ENCODE measurements around the gene C19orf12. TPM values are rescaled to one million over a fixed set of nuclear protein-coding genes. Genes with fewer than 3 reads are reported as not detected.
"Not testable (repeated sequence)": the region's sequence is repeated elsewhere in the genome, so short reads cannot be mapped to it uniquely, and the experiment has no call there.

The C19orf12 gene
- total RNA-seq, 1 experiment from 2014 or later: 11.8 TPM

- Histone ChIP-seq H3K4me2 (ENCODE audit: low read depth, low read length, poor library complexity, severe bottlenecking) (peak overlapping the region; percentile 98), H3K4me1 (ENCODE audit: low read length) (peaks cover 28% of the 10 kb centered on the region), H2AFZ (ENCODE audit: low read length) (no peak overlapping the region), H3K27ac (ENCODE audit: low read length) (no peak overlapping the region), H3K9me2 (replicated peaks; ENCODE audit: insufficient read depth, low read length) (no peaks in the 10 kb centered on the region), H3K36me3 (ENCODE audit: insufficient read depth, low read length) (no peaks in the 10 kb centered on the region), H3K27me3 (ENCODE audit: low read length) (no peaks in the 10 kb centered on the region), H3K4me3 (ENCODE audit: low read length) (peak overlapping the region; percentile 30; the same call in 1 of the 2 replicates), H3K79me2 (ENCODE audit: low read length) (peaks cover 39% of the 10 kb centered on the region), H4K20me1 (ENCODE audit: insufficient read depth, low read depth, low read length) (no peaks in the 10 kb centered on the region), H3K9ac (ENCODE audit: low read length) (peak overlapping the region; percentile 56), H3K9me3 (ENCODE audit: low read length) (no peaks in the 10 kb centered on the region)
- DNase-seq: no peak
Measured at GRCh38 chr19:29717051-29717450, 2.0 kb upstream of the C19orf12 start.

DNA sequence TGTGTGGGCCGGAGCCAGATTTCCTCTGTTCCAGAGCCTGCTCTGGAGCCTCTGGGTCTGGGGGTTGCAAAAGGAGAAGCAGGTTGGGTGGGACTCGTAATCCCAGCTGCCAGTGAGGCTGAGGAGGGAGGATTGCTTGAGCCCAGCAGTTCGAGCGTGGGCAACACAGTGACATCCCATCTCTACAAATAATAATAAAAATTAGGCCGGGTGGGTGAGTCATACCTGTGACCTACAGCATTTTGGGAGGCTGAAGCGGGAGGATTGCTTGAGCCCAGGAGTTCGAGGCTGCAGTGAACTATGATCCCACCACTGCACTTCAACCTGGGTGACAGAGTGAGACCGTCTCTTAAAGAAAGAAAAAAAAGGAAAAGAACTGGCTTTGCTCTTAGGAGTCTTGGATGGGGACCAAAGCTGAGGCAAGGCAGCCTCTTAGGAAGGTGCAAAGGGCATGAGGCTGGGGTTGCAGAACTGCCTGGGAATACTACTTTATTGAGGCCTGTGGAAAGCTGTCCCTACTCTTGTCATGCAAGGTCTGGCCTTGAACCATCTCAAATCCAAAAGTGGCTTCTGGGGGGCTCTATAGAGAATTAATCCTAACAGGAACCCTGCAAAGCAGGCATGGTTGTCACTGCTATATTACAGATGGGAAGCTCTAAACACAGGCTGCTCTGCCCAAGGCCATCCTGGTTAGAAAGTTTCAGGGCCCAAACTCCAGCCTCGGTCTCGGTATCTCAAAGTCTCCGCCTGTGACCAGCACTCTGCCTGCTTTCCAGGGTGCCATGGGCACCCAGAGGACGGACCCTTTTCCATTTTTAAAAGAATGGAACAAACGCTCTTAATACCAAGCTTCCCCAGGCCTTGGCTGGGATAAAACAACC, 880 bp upstream of the C19orf12 start:
- Histone ChIP-seq H4K20me1 (ENCODE audit: insufficient read depth, low read depth, low read length) (no peaks in the 10 kb centered on the region), H3K4me1 (ENCODE audit: low read length) (peaks cover 28% of the 10 kb centered on the region), H2AFZ (ENCODE audit: low read length) (peak overlapping the region; percentile 91; the same call in 1 of the 2 replicates), H3K27ac (ENCODE audit: low read length) (peak overlapping the region; percentile 75), H3K4me3 (ENCODE audit: low read length) (peak overlapping the region; percentile 100), H3K9me2 (replicated peaks; ENCODE audit: insufficient read depth, low read length) (no peaks in the 10 kb centered on the region), H3K9me3 (ENCODE audit: low read length) (no peaks in the 10 kb centered on the region), H3K4me2 (ENCODE audit: low read depth, low read length, poor library complexity, severe bottlenecking) (peak overlapping the region; percentile 98), H3K79me2 (ENCODE audit: low read length) (peaks cover 47% of the 10 kb centered on the region), H3K9ac (ENCODE audit: low read length) (peak overlapping the region; percentile 100), H3K27me3 (ENCODE audit: low read length) (no peaks in the 10 kb centered on the region), H3K36me3 (ENCODE audit: insufficient read depth, low read length) (no peaks in the 10 kb centered on the region)
- DNase-seq: peak; percentile 56

- Histone ChIP-seq H3K4me3 (ENCODE audit: low read length) (peak overlapping the region; percentile 100), H3K36me3 (ENCODE audit: insufficient read depth, low read length) (no peaks in the 10 kb centered on the region), H3K27me3 (ENCODE audit: low read length) (no peaks in the 10 kb centered on the region), H3K4me2 (ENCODE audit: low read depth, low read length, poor library complexity, severe bottlenecking) (peak overlapping the region; percentile 98), H2AFZ (ENCODE audit: low read length) (peak overlapping the region; percentile 91), H3K9ac (ENCODE audit: low read length) (peak overlapping the region; percentile 100), H3K79me2 (ENCODE audit: low read length) (peaks cover 59% of the 10 kb centered on the region), H3K27ac (ENCODE audit: low read length) (peak overlapping the region; percentile 75), H3K4me1 (ENCODE audit: low read length) (peaks cover 28% of the 10 kb centered on the region), H3K9me2 (replicated peaks; ENCODE audit: insufficient read depth, low read length) (no peaks in the 10 kb centered on the region), H3K9me3 (ENCODE audit: low read length) (no peaks in the 10 kb centered on the region), H4K20me1 (ENCODE audit: insufficient read depth, low read depth, low read length) (no peaks in the 10 kb centered on the region)
- DNase-seq: no peak
Measured at GRCh38 chr19:29714371-29714952, 599 bp downstream of the C19orf12 start.

DNA sequence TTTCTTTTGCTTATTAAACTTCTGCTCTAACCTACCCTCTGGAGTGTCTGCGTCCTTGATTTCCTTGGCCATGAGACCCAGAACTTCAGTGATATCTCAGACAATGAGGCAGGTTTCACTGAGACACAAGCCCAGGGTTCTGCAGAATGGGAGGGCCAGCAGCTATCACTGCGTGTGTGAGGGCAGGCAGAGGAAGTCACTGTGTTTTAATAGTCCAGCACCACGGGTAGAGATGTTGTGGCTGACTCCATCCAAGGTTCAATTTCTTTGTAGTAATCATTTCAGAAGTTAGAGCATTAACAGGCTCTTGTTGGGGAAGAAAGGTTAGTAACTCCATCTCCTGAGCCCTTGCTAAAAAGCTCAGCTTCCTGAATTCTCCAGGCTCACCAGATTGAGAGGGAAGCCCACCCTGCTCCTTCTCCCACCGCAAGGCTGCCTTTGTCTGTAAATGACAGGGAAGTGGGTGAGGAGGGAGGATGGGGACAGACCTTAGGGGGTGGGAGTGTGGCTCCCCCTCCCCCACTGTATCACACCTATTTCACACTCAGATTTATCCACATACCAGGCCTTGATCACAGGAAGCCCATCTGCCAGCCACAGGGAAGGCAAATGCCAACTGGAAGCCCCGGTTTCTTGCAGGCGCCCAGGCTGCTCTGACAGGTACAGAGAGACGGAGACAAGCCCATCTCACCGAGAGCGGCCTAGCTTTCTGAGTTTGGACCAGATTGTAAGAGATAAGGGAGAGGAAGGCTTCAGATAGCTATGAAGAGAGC, 2.1 kb downstream of the C19orf12 start:
- Histone ChIP-seq H3K79me2 (ENCODE audit: low read length) (peaks cover 67% of the 10 kb centered on the region), H3K27me3 (ENCODE audit: low read length) (no peaks in the 10 kb centered on the region), H3K9me2 (replicated peaks; ENCODE audit: insufficient read depth, low read length) (no peaks in the 10 kb centered on the region), H3K9ac (ENCODE audit: low read length) (peak overlapping the region; percentile 56; the same call in 1 of the 2 replicates), H3K4me3 (ENCODE audit: low read length) (no peak overlapping the region), H2AFZ (ENCODE audit: low read length) (no peak overlapping the region), H3K36me3 (ENCODE audit: insufficient read depth, low read length) (no peaks in the 10 kb centered on the region), H3K4me2 (ENCODE audit: low read depth, low read length, poor library complexity, severe bottlenecking) (no peak overlapping the region), H3K4me1 (ENCODE audit: low read length) (peaks cover 28% of the 10 kb centered on the region), H3K9me3 (ENCODE audit: low read length) (no peaks in the 10 kb centered on the region), H3K27ac (ENCODE audit: low read length) (no peak overlapping the region), H4K20me1 (ENCODE audit: insufficient read depth, low read depth, low read length) (0 out of 2 replicates have a peak, but pooled peaks cover 3% of the 10 kb centered on the region)
- DNase-seq: no peak

DNA sequence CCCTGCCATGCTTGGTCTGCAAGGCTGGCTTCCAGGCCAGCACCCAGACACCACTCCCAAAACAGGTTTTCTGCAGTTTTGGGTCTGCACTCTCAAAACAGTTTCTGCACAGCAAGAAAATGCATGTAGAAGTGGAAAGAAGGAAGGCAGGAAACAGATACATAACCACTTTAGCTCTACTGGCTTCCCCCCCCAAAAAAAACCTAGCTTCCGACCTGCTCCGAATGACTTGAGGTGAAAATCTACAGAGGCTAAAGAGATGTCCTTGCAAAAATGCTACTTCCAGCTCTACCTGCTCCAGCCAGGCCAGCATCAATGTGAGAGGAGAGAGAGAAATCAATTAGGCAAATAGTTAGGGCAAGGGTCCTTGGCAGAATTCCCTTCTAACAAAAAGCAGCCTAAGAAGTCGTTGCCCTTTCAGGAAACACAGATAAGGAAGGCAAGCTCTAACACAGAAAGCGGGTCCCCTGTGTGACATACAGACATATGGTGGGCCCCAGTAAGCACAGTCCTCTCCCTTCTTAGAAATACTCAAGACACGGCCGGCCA, 3.4 kb downstream of the C19orf12 start:
- Histone ChIP-seq H3K27ac (ENCODE audit: low read length) (no peak overlapping the region), H3K4me3 (ENCODE audit: low read length) (no peak overlapping the region), H3K9me2 (replicated peaks; ENCODE audit: insufficient read depth, low read length) (no peaks in the 10 kb centered on the region), H2AFZ (ENCODE audit: low read length) (no peak overlapping the region), H3K36me3 (ENCODE audit: insufficient read depth, low read length) (no peaks in the 10 kb centered on the region), H3K9me3 (ENCODE audit: low read length) (no peaks in the 10 kb centered on the region), H3K4me1 (ENCODE audit: low read length) (peaks cover 23% of the 10 kb centered on the region), H4K20me1 (ENCODE audit: insufficient read depth, low read depth, low read length) (0 out of 2 replicates have a peak, but pooled peaks cover 3% of the 10 kb centered on the region), H3K27me3 (ENCODE audit: low read length) (no peaks in the 10 kb centered on the region), H3K4me2 (ENCODE audit: low read depth, low read length, poor library complexity, severe bottlenecking) (no peak overlapping the region), H3K79me2 (ENCODE audit: low read length) (peaks cover 67% of the 10 kb centered on the region), H3K9ac (ENCODE audit: low read length) (no peak overlapping the region)
- no peak for DNase-seq

DNA sequence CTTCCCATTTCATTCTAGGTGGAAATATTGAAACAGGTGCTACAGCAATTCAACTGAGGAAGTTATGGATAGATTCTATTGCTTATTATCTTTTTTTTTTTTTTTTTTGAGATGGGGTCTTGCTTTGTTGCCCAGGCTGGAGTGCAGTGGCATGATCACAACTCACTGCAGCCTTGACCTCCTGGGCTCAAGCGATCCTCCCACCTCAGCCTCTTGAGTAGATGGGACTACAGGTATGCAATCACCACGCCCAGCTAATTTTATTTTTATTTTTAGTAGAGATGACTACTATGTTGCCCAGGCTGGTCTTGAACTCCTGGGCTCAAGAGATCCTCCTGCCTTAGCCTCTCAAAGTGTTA, 5.6 kb downstream of the C19orf12 start:
- not testable (repeated sequence) for DNase-seq; H3K9me2 ChIP-seq (replicated peaks; ENCODE audit: insufficient read depth, low read length); H3K27ac ChIP-seq (ENCODE audit: low read length); H4K20me1 ChIP-seq (ENCODE audit: insufficient read depth, low read depth, low read length); H3K36me3 ChIP-seq (ENCODE audit: insufficient read depth, low read length); H2AFZ ChIP-seq (ENCODE audit: low read length); H3K4me3 ChIP-seq (ENCODE audit: low read length); H3K4me2 ChIP-seq (ENCODE audit: low read depth, low read length, poor library complexity, severe bottlenecking); H3K9me3 ChIP-seq (ENCODE audit: low read length); H3K27me3 ChIP-seq (ENCODE audit: low read length); H3K9ac ChIP-seq (ENCODE audit: low read length)
- peaks cover 14% of the 10 kb centered on the region for H3K4me1 ChIP-seq (ENCODE audit: low read length)
- peaks cover 50% of the 10 kb centered on the region for H3K79me2 ChIP-seq (ENCODE audit: low read length)

DNA sequence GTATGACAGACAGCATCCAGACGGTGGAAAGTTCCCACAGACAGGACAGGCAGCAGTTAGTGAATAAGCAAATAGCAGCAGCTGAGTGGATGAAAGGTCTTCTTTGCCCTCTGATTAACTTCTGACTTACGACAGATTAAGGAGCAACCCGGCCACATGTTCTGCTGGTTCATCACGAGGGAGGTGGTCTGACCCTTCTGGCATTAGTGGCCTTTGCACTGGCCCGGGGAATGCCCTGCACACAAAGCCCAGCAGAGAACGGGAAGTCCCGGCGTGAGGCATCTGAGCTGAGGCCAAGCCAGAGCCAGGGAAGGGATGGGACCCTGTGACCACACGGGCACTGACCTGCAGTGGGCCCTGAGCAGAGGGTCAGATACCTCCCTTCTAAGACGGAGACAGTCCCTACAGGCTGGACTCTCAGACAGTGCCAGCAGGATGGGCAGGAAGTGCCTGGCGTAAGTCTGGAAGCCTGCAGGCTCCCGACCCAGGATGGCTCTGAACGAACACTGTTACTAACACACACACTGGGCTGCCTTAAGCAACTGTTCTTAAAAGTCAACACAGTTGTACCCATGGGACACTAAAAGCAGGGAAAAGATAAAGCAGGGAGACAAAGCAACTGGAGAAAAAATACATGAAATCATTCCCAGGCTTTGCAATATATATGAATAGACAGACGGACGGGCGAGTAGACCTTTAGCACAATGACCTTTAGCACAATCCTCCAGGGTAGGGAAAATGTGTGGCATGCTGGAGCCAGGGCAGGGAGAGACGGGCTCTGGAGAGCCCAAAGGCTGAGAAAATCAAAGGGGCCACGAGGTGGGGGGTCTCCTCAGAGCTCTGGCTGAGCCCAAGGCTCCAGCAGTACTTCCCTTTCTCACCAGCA, 6.3 kb downstream of the C19orf12 start:
- H2AFZ ChIP-seq (ENCODE audit: low read length): no peak overlapping the region
- H3K9ac ChIP-seq (ENCODE audit: low read length): no peak overlapping the region
- H3K4me1 ChIP-seq (ENCODE audit: low read length): peaks cover 8% of the 10 kb centered on the region
- no peak overlapping the region for H3K4me2 ChIP-seq (ENCODE audit: low read depth, low read length, poor library complexity, severe bottlenecking)
- no peaks in the 10 kb centered on the region for H3K36me3 ChIP-seq (ENCODE audit: insufficient read depth, low read length)
- H3K27me3 ChIP-seq (ENCODE audit: low read length): no peaks in the 10 kb centered on the region
- peaks cover 44% of the 10 kb centered on the region for H3K79me2 ChIP-seq (ENCODE audit: low read length)
- no peak for DNase-seq
- H4K20me1 ChIP-seq (ENCODE audit: insufficient read depth, low read depth, low read length): 0 out of 2 replicates have a peak, but pooled peaks cover 3% of the 10 kb centered on the region
- no peak overlapping the region for H3K4me3 ChIP-seq (ENCODE audit: low read length)
- no peaks in the 10 kb centered on the region for H3K9me3 ChIP-seq (ENCODE audit: low read length)
- H3K9me2 ChIP-seq (replicated peaks; ENCODE audit: insufficient read depth, low read length): no peaks in the 10 kb centered on the region
- H3K27ac ChIP-seq (ENCODE audit: low read length): no peak overlapping the region

Measured in Karpas-422 (cell line).